HepG2 (cell line): ENCODE data around the gene PPP1R27. TPM values are rescaled to one million over a fixed set of nuclear protein-coding genes. Genes with fewer than 3 reads are reported as not detected.
A peak's percentile ranks its signal among the peaks of the same experiment; 100 is the strongest.

Experiments
- CBX5 ChIP-seq: sonication (generic); formaldehyde crosslinking; IDR thresholded peaks from 2 replicates; pipeline ENCODE4 v1.4.0; 2020; ENCODE audit warnings: missing genetic modification reagents, borderline replicate concordance
- FOXP1 ChIP-seq, 2 experiments: fragments of 450-650 bp in 1 of 2; IDR thresholded peaks; 2 replicates each; pipeline ENCODE4 v1.6.1; 2017 to 2018; ENCODE audit warnings: antibody characterized with exemption in 1 of 2
- HIVEP1 ChIP-seq: sonication (generic); formaldehyde crosslinking; IDR thresholded peaks from 2 replicates; pipeline ENCODE4 v1.4.0; 2020; ENCODE audit warnings: mild to moderate bottlenecking, missing genetic modification reagents
- ISL2 ChIP-seq: sonication (generic); formaldehyde crosslinking; IDR thresholded peaks from 2 replicates; pipeline ENCODE4 v1.5.0; 2020; ENCODE audit warnings: missing genetic modification reagents
- MTA1 ChIP-seq: sonication (generic); formaldehyde crosslinking; IDR thresholded peaks from 2 replicates; pipeline ENCODE4 v1.4.0; 2020; ENCODE audit warnings: missing genetic modification reagents, mild to moderate bottlenecking, borderline replicate concordance
- MTA3 ChIP-seq: sonication (generic); formaldehyde crosslinking; IDR thresholded peaks from 2 replicates; pipeline ENCODE4 v1.4.0; 2020; ENCODE audit warnings: missing genetic modification reagents
- SNAPC5 ChIP-seq: sonication (generic); formaldehyde crosslinking; IDR thresholded peaks from 2 replicates; pipeline ENCODE4 v1.8.1; 2023; ENCODE audit warnings: mild to moderate bottlenecking, missing genetic modification reagents, borderline replicate concordance
- TRIM24 ChIP-seq: sonication (generic); formaldehyde crosslinking; IDR thresholded peaks from 2 replicates; pipeline ENCODE4 v1.8.0; 2022; ENCODE audit warnings: mild to moderate bottlenecking, missing genetic modification reagents
- ZBTB44 ChIP-seq: sonication (generic); formaldehyde crosslinking; IDR thresholded peaks from 2 replicates; pipeline ENCODE4 v1.4.0; 2020; ENCODE audit warnings: missing genetic modification reagents
- ZFP36L2 ChIP-seq: sonication (generic); formaldehyde crosslinking; IDR thresholded peaks from 2 replicates; pipeline ENCODE4 v1.4.0; 2020; ENCODE audit warnings: missing genetic modification reagents
- ZMYM2 ChIP-seq: sonication (generic); formaldehyde crosslinking; IDR thresholded peaks from 2 replicates; pipeline ENCODE4 v1.8.0; 2022; ENCODE audit warnings: mild to moderate bottlenecking, missing genetic modification reagents
- ZNF180 ChIP-seq: sonication (generic); formaldehyde crosslinking; IDR thresholded peaks from 2 replicates; pipeline ENCODE4 v1.4.0; 2020; ENCODE audit warnings: low read depth, missing genetic modification reagents, borderline replicate concordance
- ZNF430 ChIP-seq: sonication (generic); formaldehyde crosslinking; IDR thresholded peaks from 2 replicates; pipeline ENCODE4 v1.9.0; 2021; ENCODE audit warnings: mild to moderate bottlenecking, missing genetic modification reagents
- ZNF496 ChIP-seq: sonication (generic); formaldehyde crosslinking; IDR thresholded peaks from 2 replicates; pipeline ENCODE4 v1.8.1; 2023; ENCODE audit warnings: mild to moderate bottlenecking, moderate library complexity, missing genetic modification reagents; ENCODE audit not compliant: insufficient replicate concordance
- ZNF569 ChIP-seq: sonication (generic); formaldehyde crosslinking; IDR thresholded peaks from 2 replicates; pipeline ENCODE4 v1.5.0; 2020; ENCODE audit warnings: mild to moderate bottlenecking, missing genetic modification reagents, moderate library complexity, borderline replicate concordance
- ZNF646 ChIP-seq: sonication (generic); formaldehyde crosslinking; IDR thresholded peaks from 2 replicates; pipeline ENCODE4 v1.9.0; 2021; ENCODE audit warnings: mild to moderate bottlenecking, missing genetic modification reagents
- ZNF75D ChIP-seq: sonication (generic); formaldehyde crosslinking; IDR thresholded peaks from 2 replicates; pipeline ENCODE4 v1.8.1; 2023; ENCODE audit warnings: missing genetic modification reagents, mild to moderate bottlenecking, borderline replicate concordance
- polyA plus RNA-seq, 8 experiments: library from polyadenylated mRNA; depleted of rRNA in 3 of 8; stranded (reverse) in 7 of 8; unstranded in 1 of 8; fragments of >200 nt; fragmentation: Illumina TruSeq in 4 of 8; extraction: Trizol in 4 of 8; gene quantifications; 2 replicates each; pipeline versions ENCODE4 v1.2.1 to v1.2.3, GENCODE V29; 2011 to 2016; ENCODE audit warnings: low read depth in 4 of 8, missing spikeins in 1 of 8, mixed read lengths in 1 of 8; ENCODE audit not compliant: insufficient read depth in 1 of 8
- total RNA-seq, 5 experiments: library from RNA; depleted of rRNA; stranded (reverse); fragments of >200 nt; fragmentation: Illumina TruSeq; extraction: Trizol; gene quantifications; 2 replicates each; pipeline ENCODE4 v1.2.3, GENCODE V29; 2016; ENCODE audit warnings: low read depth in 1 of 5
- TF ChIP-seq, protein P1 (sequence below): IDR thresholded peaks from 2 replicates; pipeline ENCODE4 v1.6.1; 2016; ENCODE audit warnings: missing compliant biosample characterization, missing genetic modification reagents, borderline replicate concordance

Gene PPP1R27
- total and polyA plus RNA-seq, 2 of the 13 experiments (the other 11 are each of a cell fraction or from before 2014, with no cell fraction given), result 0.17 to 1.00 TPM

DNA sequence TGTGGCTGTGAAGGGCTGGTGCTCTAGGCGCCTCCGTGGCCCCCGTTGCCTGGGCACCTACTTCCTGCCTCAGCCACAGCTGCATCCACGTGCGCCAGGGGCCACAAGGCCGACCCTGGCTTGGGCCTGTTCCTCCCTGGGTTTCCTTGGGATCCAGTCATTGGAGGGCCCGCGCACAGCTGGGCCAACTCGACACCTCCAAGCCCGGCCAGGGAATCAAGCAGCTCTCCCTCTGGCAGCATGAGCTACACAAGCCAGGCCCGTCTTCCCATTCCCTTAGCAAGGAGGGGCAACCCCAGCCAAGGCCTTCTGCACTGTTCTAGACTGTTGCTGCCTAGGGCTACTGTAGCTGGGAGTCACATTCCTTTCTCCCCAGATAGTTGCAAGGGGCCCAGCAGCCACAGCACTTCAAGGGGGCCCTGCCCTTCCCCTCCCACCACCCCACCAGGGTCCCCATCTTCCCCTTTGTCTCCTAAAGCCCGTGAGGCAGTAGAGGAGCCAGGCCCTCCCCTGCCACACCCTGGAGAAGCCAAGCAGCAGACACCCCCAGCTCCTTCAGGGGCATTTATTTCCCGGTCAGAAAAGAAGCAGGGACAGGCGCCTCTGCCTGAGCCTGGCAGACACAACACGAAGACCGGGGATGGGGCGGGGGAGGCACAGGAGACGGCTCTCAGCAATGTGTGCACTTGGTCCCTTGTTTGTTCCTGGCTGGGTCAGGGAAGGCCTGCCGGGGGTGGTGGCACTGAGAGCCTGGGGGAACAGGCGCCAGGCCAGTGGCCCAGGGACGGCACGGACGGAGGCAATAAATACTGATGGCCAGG lies 32.5 kb upstream of the PPP1R27 start (continued):
- 0 out of 2 replicates have a peak, but pooled peaks have one; percentile 43 for TF ChIP-seq ZMYM2 (CRISPR knock-in tag)
- TF ChIP-seq, protein P1, sequence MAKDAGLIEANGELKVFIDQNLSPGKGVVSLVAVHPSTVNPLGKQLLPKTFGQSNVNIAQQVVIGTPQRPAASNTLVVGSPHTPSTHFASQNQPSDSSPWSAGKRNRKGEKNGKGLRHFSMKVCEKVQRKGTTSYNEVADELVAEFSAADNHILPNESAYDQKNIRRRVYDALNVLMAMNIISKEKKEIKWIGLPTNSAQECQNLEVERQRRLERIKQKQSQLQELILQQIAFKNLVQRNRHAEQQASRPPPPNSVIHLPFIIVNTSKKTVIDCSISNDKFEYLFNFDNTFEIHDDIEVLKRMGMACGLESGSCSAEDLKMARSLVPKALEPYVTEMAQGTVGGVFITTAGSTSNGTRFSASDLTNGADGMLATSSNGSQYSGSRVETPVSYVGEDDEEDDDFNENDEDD (CRISPR knock-in tag), result 0 out of 2 replicates have a peak, but pooled peaks have one; percentile 10
- TF ChIP-seq ZNF646, result no peak
- no peak for TF ChIP-seq ZNF180
- no peak; the same call in 1 of the 2 replicates for TF ChIP-seq CBX5 (CRISPR knock-in tag)
- TF ChIP-seq ZNF75D, result no peak
- TF ChIP-seq MTA3 (CRISPR knock-in tag), result no peak
- no peak for TF ChIP-seq SNAPC5 (CRISPR knock-in tag)
- no peak; the same call in 1 of the 2 replicates for TF ChIP-seq MTA1 (CRISPR knock-in tag)
- 0 out of 2 replicates have a peak, but pooled peaks have one; percentile 10 for TF ChIP-seq ISL2 (CRISPR knock-in tag)
- no peak for TF ChIP-seq ZNF569
- TF ChIP-seq ZFP36L2, result no peak; the same call in 1 of the 2 replicates
- TF ChIP-seq ZNF430, result peak; percentile 65
- peak; percentile 35 for TF ChIP-seq HIVEP1
- TF ChIP-seq ZNF496 (CRISPR knock-in tag), result no peak
- TF ChIP-seq TRIM24 (CRISPR knock-in tag), result 0 out of 2 replicates have a peak, but pooled peaks have one; percentile 15
- no peak for TF ChIP-seq FOXP1 (IDR thresholded peaks at IDR 0.05)
- no peak for TF ChIP-seq FOXP1 (CRISPR knock-in tag; IDR thresholded peaks at IDR 0.05)
- TF ChIP-seq ZBTB44, result no peak
